ENCODE measurements around the gene CKMT2.
"Not testable (repeated sequence)": the region's sequence is repeated elsewhere in the genome, so short reads cannot be mapped to it uniquely, and the experiment has no call there.

CKMT2 gene

GRCh38 chr5:81250004-81250403, 16.9 kb downstream of the CKMT2 start:
- no peak for DNase-seq (ENCODE audit: extremely low read depth, insufficient read length)
- TF ChIP-seq CTCF (IDR thresholded peaks at IDR 0.05; ENCODE audit: insufficient read depth, low read length, poor library complexity, severe bottlenecking) = no peak
- H3K36me3 ChIP-seq (ENCODE audit: control insufficient read depth, insufficient read depth, low read length) = no peaks in the 10 kb centered on the region
- H3K27me3 ChIP-seq (replicated peaks; ENCODE audit: control insufficient read depth, insufficient read depth, low read length) = no peaks in the 10 kb centered on the region
- no peak overlapping the region for H3K4me3 ChIP-seq (replicated peaks; ENCODE audit: low read depth, low read length)

DNA sequence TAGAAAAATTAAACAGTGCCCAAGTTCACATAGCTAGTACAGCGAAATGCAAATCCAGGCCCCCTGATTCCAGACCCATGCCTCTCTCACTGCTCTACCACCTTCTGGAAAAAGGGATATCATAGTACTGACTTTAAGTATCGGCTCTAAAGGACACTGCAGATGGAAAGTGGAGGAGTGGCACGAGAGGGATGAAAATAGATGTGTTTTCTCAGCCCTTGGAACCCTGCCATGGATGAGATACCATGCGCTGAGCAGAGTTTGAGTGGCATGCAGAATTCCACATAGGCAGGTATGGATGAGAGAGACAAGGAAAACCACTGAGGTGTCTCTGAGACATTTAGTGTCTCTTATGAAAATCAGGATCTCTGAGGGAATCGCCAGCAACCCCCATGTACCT, 18.8 kb downstream of the CKMT2 start:
- no peak for DNase-seq (ENCODE audit: extremely low read depth, insufficient read length)

GRCh38 chr5:81252904-81253303, 19.8 kb downstream of the CKMT2 start:
- no peak for TF ChIP-seq CTCF (IDR thresholded peaks at IDR 0.05; ENCODE audit: insufficient read depth, low read length, poor library complexity, severe bottlenecking)
- Histone ChIP-seq H3K36me3 (ENCODE audit: control insufficient read depth, insufficient read depth, low read length) (no peaks in the 10 kb centered on the region), H3K27me3 (replicated peaks; ENCODE audit: control insufficient read depth, insufficient read depth, low read length) (no peaks in the 10 kb centered on the region), H3K4me3 (replicated peaks; ENCODE audit: low read depth, low read length) (no peak overlapping the region)
- DNase-seq (ENCODE audit: extremely low read depth, insufficient read length) = no peak

More for the DNA sequence above, 18.8 kb downstream of the CKMT2 start:
- Histone ChIP-seq H3K36me3 (ENCODE audit: control insufficient read depth, insufficient read depth, low read length) (no peaks in the 10 kb centered on the region), H3K4me3 (replicated peaks; ENCODE audit: low read depth, low read length) (no peak overlapping the region), H3K27me3 (replicated peaks; ENCODE audit: control insufficient read depth, insufficient read depth, low read length) (no peaks in the 10 kb centered on the region)
- TF ChIP-seq CTCF (IDR thresholded peaks at IDR 0.05; ENCODE audit: insufficient read depth, low read length, poor library complexity, severe bottlenecking) = no peak

GRCh38 chr5:81253875-81254274, 20.8 kb downstream of the CKMT2 start:
- DNase-seq (ENCODE audit: extremely low read depth, insufficient read length) = no peak
- Histone ChIP-seq H3K36me3 (ENCODE audit: control insufficient read depth, insufficient read depth, low read length) (no peaks in the 10 kb centered on the region), H3K27me3 (replicated peaks; ENCODE audit: control insufficient read depth, insufficient read depth, low read length) (no peaks in the 10 kb centered on the region), H3K4me3 (replicated peaks; ENCODE audit: low read depth, low read length) (no peak overlapping the region)
- no peak for TF ChIP-seq CTCF (IDR thresholded peaks at IDR 0.05; ENCODE audit: insufficient read depth, low read length, poor library complexity, severe bottlenecking)

DNA sequence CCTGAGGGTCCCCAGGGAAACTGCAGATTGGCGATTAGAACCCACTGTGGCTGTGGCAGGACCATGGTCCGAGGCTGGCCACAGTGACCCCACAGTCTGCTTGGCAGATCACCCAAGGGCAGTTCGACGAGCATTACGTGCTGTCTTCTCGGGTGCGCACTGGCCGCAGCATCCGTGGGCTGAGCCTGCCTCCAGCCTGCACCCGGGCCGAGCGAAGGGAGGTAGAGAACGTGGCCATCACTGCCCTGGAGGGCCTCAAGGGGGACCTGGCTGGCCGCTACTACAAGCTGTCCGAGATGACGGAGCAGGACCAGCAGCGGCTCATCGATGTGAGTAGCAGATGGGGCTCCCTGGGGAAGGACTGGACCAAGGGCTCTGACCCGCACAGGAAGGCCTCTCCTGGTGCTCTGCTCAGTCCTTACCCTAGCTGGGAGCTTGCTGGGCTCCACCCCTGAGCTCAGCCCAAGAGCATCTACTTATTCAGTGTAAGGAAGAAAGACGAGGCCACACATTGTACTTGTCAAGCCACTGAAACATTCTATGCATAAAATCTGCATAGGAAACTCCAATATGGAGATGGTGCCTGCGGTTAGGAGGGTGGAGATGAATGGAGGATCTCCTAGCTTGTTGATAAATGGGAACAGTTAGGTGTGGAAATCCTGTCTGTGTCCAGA, 21.9 kb downstream of the CKMT2 start:
- H3K4me3 ChIP-seq (replicated peaks; ENCODE audit: low read depth, low read length) = no peak overlapping the region
- DNase-seq (ENCODE audit: extremely low read depth, insufficient read length) = no peak
- H3K27me3 ChIP-seq (replicated peaks; ENCODE audit: control insufficient read depth, insufficient read depth, low read length) = no peaks in the 10 kb centered on the region
- H3K36me3 ChIP-seq (ENCODE audit: control insufficient read depth, insufficient read depth, low read length) = no peaks in the 10 kb centered on the region; the same call in 1 of the 2 replicates
- TF ChIP-seq CTCF (IDR thresholded peaks at IDR 0.05; ENCODE audit: insufficient read depth, low read length, poor library complexity, severe bottlenecking) = no peak

GRCh38 chr5:81256766-81257165, 23.6 kb downstream of the CKMT2 start:
- no peak for TF ChIP-seq CTCF (IDR thresholded peaks at IDR 0.05; ENCODE audit: insufficient read depth, low read length, poor library complexity, severe bottlenecking)
- Histone ChIP-seq H3K4me3 (replicated peaks; ENCODE audit: low read depth, low read length) (no peak overlapping the region), H3K36me3 (ENCODE audit: control insufficient read depth, insufficient read depth, low read length) (no peaks in the 10 kb centered on the region; the same call in 1 of the 2 replicates), H3K27me3 (replicated peaks; ENCODE audit: control insufficient read depth, insufficient read depth, low read length) (no peaks in the 10 kb centered on the region)
- no peak for DNase-seq (ENCODE audit: extremely low read depth, insufficient read length)

- H3K36me3 ChIP-seq (ENCODE audit: control insufficient read depth, insufficient read depth, low read length); H3K4me3 ChIP-seq (replicated peaks; ENCODE audit: low read depth, low read length); H3K27me3 ChIP-seq (replicated peaks; ENCODE audit: control insufficient read depth, insufficient read depth, low read length); DNase-seq (ENCODE audit: extremely low read depth, insufficient read length): not testable (repeated sequence)
These were observed 29.7 kb downstream of the CKMT2 start for GRCh38 chr5:81262796-81263195.

All from GM06990 (cell line).